T-cell (primary cell): ENCODE data around the gene ZMYM5. TPM values are rescaled to one million over a fixed set of nuclear protein-coding genes. Genes with fewer than 3 reads are reported as not detected.

ENCODE experiments used
- ATAC-seq, 4 experiments: fragments of 200-7000 bp in 3 of 4; fragments of 150-1000 bp in 1 of 4; cut with Tn5 transposase; replicated peaks in 1 of 4; 1 replicate in 3 of 4; 2 replicates in 1 of 4; pipeline ENCODE4 v1.10.0; 2021; ENCODE audit warnings: moderate library complexity in 3 of 4, mild to moderate bottlenecking in 2 of 4, moderate number of reproducible peaks in 1 of 4
- CTCF ChIA-PET, 2 donors: fragments of 300-600 bp; sonication (Branson Sonifier 250); formaldehyde crosslinking; loops; one replicate each; lab custom pipeline; 2022; ENCODE audit warnings: antibody characterized with exemption in 2 of 2; lab: Charles Lee
- POLR2A ChIA-PET, 2 donors: fragments of 300-600 bp; sonication (Branson Sonifier 250); formaldehyde crosslinking; loops; one replicate each; lab custom pipeline; 2022; ENCODE audit warnings: antibody characterized with exemption in 2 of 2; lab: Charles Lee
- DNase-seq, 35 experiments: peaks; one replicate each; pipeline versions ENCODE4 v3.0.0 to v3.0.0-alpha.2; 2013 to 2023
- H3K27ac ChIP-seq: one replicate; pipeline ENCODE4 v1.5.1; 2013; ENCODE audit warnings: low read length
- H3K27me3 ChIP-seq, 2 experiments: replicated peaks in 1 of 2; 1 replicate in 1 of 2; 2 replicates in 1 of 2; pipeline versions ENCODE4 v1.6.1 to v1.7.0; 2013; ENCODE audit warnings: low read length in 1 of 2, mixed read lengths in 1 of 2; ENCODE audit not compliant: control insufficient read depth in 2 of 2, insufficient read depth in 2 of 2; ENCODE audit errors: extremely low read depth in 1 of 2
- H3K36me3 ChIP-seq, 2 donors: 1 replicate in 1 of 2; 2 replicates in 1 of 2; pipeline versions ENCODE4 v1.6.1 to v1.7.0; 2013; ENCODE audit warnings: low read length in 1 of 2; ENCODE audit not compliant: control insufficient read depth in 2 of 2, insufficient read depth in 1 of 2; ENCODE audit errors: extremely low read depth in 1 of 2
- H3K4me1 ChIP-seq, 2 experiments: 1 replicate in 1 of 2; 2 replicates in 1 of 2; pipeline versions ENCODE4 v1.6.1 to v1.7.0; 2013; ENCODE audit warnings: low read length in 2 of 2, mixed read lengths in 1 of 2; ENCODE audit not compliant: insufficient read depth in 2 of 2, control insufficient read depth in 1 of 2; ENCODE audit errors: extremely low read depth in 1 of 2
- H3K4me3 ChIP-seq, 2 donors: 1 replicate in 1 of 2; 2 replicates in 1 of 2; pipeline versions ENCODE4 v1.5.1 to v1.7.0; 2013; ENCODE audit warnings: mild to moderate bottlenecking in 2 of 2, low read length in 1 of 2, moderate library complexity in 1 of 2; ENCODE audit not compliant: control insufficient read depth in 1 of 2; ENCODE audit errors: extremely low read depth in 1 of 2
- H3K9me3 ChIP-seq: 2 replicates; pipeline ENCODE4 v1.7.0; 2013
- H3K27ac Mint-ChIP-seq, 2 donors: one replicate each; pipeline ENCODE4 v1.8.0; 2020 to 2021; ENCODE audit warnings: mild to moderate bottlenecking in 2 of 2, mixed read lengths in 2 of 2
- H3K27me3 Mint-ChIP-seq, 2 donors: one replicate each; pipeline ENCODE4 v1.8.0; 2021 to 2022; ENCODE audit warnings: mixed read lengths in 2 of 2
- H3K36me3 Mint-ChIP-seq: one replicate; pipeline ENCODE4 v1.8.0; 2021; ENCODE audit warnings: mixed read lengths
- H3K4me1 Mint-ChIP-seq, 3 donors: one replicate each; pipeline ENCODE4 v1.8.0; 2020 to 2022; ENCODE audit warnings: mixed read lengths in 3 of 3, mild to moderate bottlenecking in 1 of 3
- H3K4me3 Mint-ChIP-seq, 3 donors: one replicate each; pipeline ENCODE4 v1.8.0; 2020 to 2022; ENCODE audit warnings: mild to moderate bottlenecking in 3 of 3, mixed read lengths in 3 of 3, moderate library complexity in 3 of 3
- H3K9me3 Mint-ChIP-seq, 3 donors: one replicate each; pipeline ENCODE4 v1.8.0; 2020 to 2022; ENCODE audit warnings: mixed read lengths in 3 of 3
- WGBS: methylation state at CpG from one replicate; pipeline ENCODE4 v1.1.5; 2013; ENCODE audit warnings: missing lambda C conversion rate; ENCODE audit not compliant: insufficient coverage; 5-methylcytosine and 5-hydroxymethylcytosine counted together
- total RNA-seq, 35 experiments: library from RNA in 6 of 35; stranded (reverse) in 6 of 35; fragments of 120-200 nt in 1 of 35; gene quantifications; one replicate each; pipeline versions ENCODE4 v1.2.1 to v1.2.4 and lab custom pipeline; 2013 to 2026

Gene ZMYM5
- total RNA-seq, 5 donors from 2014 or later (not counting 1 experiment from before 2014, with no cell fraction given), result 19.2 to 30.9 (median 23.0) TPM

DNA sequence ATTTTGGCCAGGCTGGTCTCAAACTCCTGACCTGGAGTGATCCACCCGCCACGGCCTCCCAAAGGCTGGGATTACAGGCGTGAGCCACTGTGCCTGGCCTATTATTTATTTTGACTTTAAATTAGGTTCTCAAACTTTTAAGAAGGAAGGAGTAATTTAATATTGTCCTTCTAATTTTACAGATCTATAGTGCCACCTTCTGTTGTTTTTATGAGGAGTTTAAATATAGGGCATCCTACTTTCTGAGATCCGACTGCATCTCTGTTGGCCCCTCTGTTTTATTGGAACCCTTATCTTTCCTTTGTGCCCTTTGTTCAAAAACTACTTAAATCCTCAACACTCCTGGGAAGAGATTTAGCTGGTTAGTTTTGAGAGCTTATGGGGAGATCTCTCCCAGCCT is 25.4 kb upstream of the ZMYM5 start:
- Histone ChIP-seq H3K36me3 (no peaks in the 10 kb centered on the region), H3K4me3 (no peak overlapping the region), H3K27me3 (peaks cover 0 to 5% of the 10 kb centered on the region in 2 experiments), H3K4me1 (no peaks in the 10 kb centered on the region), H3K27ac (no peak overlapping the region), H3K9me3 (no peaks in the 10 kb centered on the region)
- DNase-seq, result peak in 1 of 35 experiments; percentile 27
- ChIA-PET CTCF (interaction anchor here (0.5 to 1.7 kb wide), 3 partner anchors 11 to 162 kb away, joined by 3 to 5 read pairs (median 4); no protein-coding TSS in a partner anchor), POLR2A (no interaction called here)
- H3K36me3 Mint-ChIP-seq, result no peaks in the 10 kb centered on the region
- H3K27ac Mint-ChIP-seq, result no peak overlapping the region
- no peaks in the 10 kb centered on the region for H3K4me1 Mint-ChIP-seq
- no CpG with 5 or more reads among the region's 4 CpGs for WGBS
- H3K4me3 Mint-ChIP-seq, result no peak overlapping the region
- ATAC-seq, result peak in 2 of 4 experiments; percentile 45 to 46
- H3K27me3 Mint-ChIP-seq, result peaks cover 0 to 1% of the 10 kb centered on the region in 2 donors
- H3K9me3 Mint-ChIP-seq, result no peaks in the 10 kb centered on the region

DNA sequence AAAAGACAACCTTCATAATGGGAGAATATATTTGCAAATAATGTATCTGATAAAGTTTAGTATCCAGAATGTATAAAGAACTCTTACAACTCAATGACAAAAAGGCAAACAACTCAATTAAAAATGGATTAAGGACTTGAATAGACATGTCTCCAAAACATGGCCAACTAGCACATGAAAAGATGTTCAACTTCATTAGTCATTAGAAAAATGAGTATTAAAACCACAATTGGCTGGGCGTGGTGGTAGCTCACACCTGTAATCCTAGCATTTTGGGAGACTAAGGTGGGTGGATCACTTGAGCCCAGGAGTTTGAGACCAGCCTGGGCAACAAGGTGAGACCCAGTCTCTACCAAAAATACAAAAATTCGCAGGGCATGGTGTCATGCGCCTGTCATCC is 18.8 kb upstream of the ZMYM5 start:
- 89% methylated on average over 3 of the region's 3 CpGs for WGBS
- peaks cover 0 to 3% of the 10 kb centered on the region in 2 experiments for H3K27me3 ChIP-seq
- ChIA-PET POLR2A (no interaction called here), CTCF (no interaction called here)
- no peak overlapping the region for H3K4me3 ChIP-seq
- Mint-ChIP-seq H3K9me3 (no peaks in the 10 kb centered on the region), H3K27me3 (peaks cover 3% of the 10 kb centered on the region in 2 donors), H3K4me3 (no peak overlapping the region), H3K4me1 (no peaks in the 10 kb centered on the region), H3K27ac (no peak overlapping the region), H3K36me3 (no peaks in the 10 kb centered on the region)
- no peaks in the 10 kb centered on the region for H3K9me3 ChIP-seq
- H3K27ac ChIP-seq, result no peak overlapping the region
- no peak for ATAC-seq
- no peak for DNase-seq
- H3K36me3 ChIP-seq, result no peaks in the 10 kb centered on the region
- no peaks in the 10 kb centered on the region for H3K4me1 ChIP-seq

DNA sequence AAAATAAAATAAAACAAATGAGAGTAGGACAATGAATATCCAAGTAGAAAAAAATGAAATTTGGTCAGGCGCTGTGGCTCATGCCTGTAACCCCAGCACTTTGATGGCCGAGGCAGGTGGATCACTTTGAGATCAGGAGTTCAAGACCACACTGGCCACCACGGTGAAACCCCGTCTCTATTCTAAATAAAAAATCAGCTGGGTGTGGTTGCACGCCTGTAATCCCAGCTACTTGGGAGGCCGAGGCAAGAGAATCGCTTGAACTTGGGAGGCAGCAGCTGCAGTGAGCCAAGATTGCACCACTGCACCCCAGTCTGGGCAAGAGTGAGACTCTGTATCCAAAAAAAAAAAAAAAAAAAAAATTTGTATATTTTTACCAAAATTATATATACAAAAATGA is 18.2 kb upstream of the ZMYM5 start:
- ChIA-PET CTCF (no interaction called here), POLR2A (no interaction called here)
- WGBS, result 97% methylated on average over 5 of the region's 7 CpGs

DNA sequence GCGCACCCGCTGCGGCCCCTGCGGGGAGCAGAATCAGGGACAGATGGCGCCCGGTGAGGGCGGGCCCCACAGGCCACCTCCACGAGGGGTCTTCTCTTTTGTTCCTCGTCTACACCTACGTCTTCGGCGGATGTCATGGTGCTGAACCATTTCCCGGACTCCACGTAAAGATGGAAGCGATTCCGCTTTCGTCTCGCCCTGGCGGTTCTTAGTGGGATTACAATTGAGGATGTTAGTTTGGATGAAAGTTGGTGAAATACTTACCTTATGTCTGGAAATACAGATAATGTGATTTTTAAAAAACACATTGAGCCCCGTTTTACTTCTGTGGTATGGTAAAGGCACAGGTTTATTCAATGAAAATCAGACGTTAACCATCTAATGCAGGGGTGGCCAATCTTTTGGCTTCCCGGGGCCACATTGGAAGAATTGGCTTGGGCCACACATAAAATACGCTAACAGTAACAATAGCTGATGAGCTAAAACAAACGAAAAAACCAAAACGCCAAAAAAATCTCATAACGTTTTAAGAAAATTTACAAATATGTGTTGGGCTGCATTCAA is 1.4 kb upstream of the ZMYM5 start:
- peak in 28 of 35 experiments; percentile 58 to 89 (median 70) for DNase-seq
- Mint-ChIP-seq H3K27ac (peak overlapping the region; percentile 94 to 98), H3K4me1 (peaks cover 24 to 32% (median 29%) of the 10 kb centered on the region in 3 donors), H3K4me3 (peak overlapping the region; percentile 91 to 98 (median 95)), H3K9me3 (no peaks in the 10 kb centered on the region), H3K36me3 (no peaks in the 10 kb centered on the region), H3K27me3 (no peaks in the 10 kb centered on the region)
- ChIA-PET POLR2A (interaction anchor here (0.6 to 1.7 kb wide), 3 partner anchors 12 to 81 kb away, joined by 3 to 6 read pairs (median 6); no protein-coding TSS in a partner anchor), CTCF (interaction anchor here in 1 of 2 donors (0.6 to 1.4 kb wide), 5 partner anchors 12 to 256 kb away, joined by 3 to 4 read pairs (median 3); partner anchors contain the start of gene PSPC1)
- H3K9me3 ChIP-seq, result no peaks in the 10 kb centered on the region
- 20% methylated on average over 5 of the region's 26 CpGs for WGBS
- H3K27me3 ChIP-seq, result no peaks in the 10 kb centered on the region
- H3K36me3 ChIP-seq, result no peaks in the 10 kb centered on the region
- H3K27ac ChIP-seq, result peak overlapping the region; percentile 97
- ATAC-seq, result peak; percentile 8 to 40 (median 18)
- H3K4me1 ChIP-seq, result peaks cover 15 to 32% of the 10 kb centered on the region in 2 experiments
- H3K4me3 ChIP-seq, result peak overlapping the region; percentile 81 to 94

More for the DNA sequence above, 18.2 kb upstream of the ZMYM5 start:
- Histone ChIP-seq H3K27ac (no peak overlapping the region), H3K27me3 (peaks cover 0 to 3% of the 10 kb centered on the region in 2 experiments), H3K4me3 (no peak overlapping the region), H3K4me1 (no peaks in the 10 kb centered on the region), H3K9me3 (no peaks in the 10 kb centered on the region), H3K36me3 (no peaks in the 10 kb centered on the region)
- H3K4me3 Mint-ChIP-seq, result no peak overlapping the region
- DNase-seq (no peak), ATAC-seq (no peak)
- H3K27ac Mint-ChIP-seq, result no peak overlapping the region
- H3K36me3 Mint-ChIP-seq, result no peaks in the 10 kb centered on the region
- peaks cover 3% of the 10 kb centered on the region in 2 donors for H3K27me3 Mint-ChIP-seq
- H3K9me3 Mint-ChIP-seq, result no peaks in the 10 kb centered on the region
- H3K4me1 Mint-ChIP-seq, result no peaks in the 10 kb centered on the region

DNA sequence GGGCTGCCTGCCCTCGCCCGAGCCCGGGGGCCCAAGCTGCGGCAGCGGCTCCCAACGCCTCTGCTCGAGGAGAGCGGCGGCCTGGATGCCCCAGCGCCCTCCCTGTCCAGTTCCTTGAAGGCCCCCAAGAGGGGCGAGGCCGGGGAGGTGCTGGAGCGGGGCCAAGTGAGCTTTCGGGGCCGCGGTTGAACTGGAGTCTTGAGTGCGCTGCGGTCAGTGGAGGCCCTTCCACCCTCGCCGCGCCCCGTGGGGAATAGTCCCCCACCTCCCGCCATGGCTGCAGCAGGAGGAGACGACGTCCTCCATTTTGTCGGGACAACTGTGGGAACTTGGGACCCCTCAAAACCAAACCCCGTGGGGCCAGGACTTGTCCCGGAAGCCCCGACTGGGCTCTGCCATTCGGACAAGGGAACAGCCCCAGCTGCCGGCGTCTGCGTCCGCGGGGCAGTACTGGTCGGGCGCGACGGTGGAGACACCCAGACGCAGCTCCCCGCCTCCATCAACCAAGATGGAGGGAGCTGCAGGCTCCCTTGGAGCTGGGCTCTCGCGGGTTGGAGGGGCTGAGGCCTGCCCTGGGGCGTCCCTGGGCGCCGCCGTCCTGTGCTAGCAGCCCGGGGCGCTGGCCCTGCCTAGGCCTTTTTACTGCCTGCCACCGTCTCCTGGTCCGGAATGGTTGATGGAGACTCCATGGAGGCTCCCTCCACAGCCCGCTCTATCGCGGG is 736 bp upstream of the ZMYM5 start:
- H3K9me3 ChIP-seq, result no peaks in the 10 kb centered on the region
- peak; percentile 37 to 47 (median 40) for ATAC-seq
- H3K27ac ChIP-seq, result peak overlapping the region; percentile 97
- H3K4me3 ChIP-seq, result peak overlapping the region; percentile 81 to 94
- H3K27me3 Mint-ChIP-seq, result no peaks in the 10 kb centered on the region
- peak overlapping the region; percentile 94 to 98 for H3K27ac Mint-ChIP-seq
- no peaks in the 10 kb centered on the region for H3K9me3 Mint-ChIP-seq
- WGBS, result under 1% methylated on average over 48 of the region's 54 CpGs
- H3K36me3 Mint-ChIP-seq, result no peaks in the 10 kb centered on the region
- POLR2A ChIA-PET, result interaction anchor here in 1 of 2 donors (0.6 to 1.7 kb wide), 2 partner anchors 11 to 155 kb away, joined by 5 to 6 read pairs; no protein-coding TSS in a partner anchor
- peak overlapping the region; percentile 91 to 98 (median 95) for H3K4me3 Mint-ChIP-seq
- H3K4me1 ChIP-seq, result peaks cover 15 to 34% of the 10 kb centered on the region in 2 experiments
- no peaks in the 10 kb centered on the region for H3K27me3 ChIP-seq
- H3K36me3 ChIP-seq, result no peaks in the 10 kb centered on the region
- CTCF ChIA-PET, result interaction anchor here in 1 of 2 donors (1.0 to 1.4 kb wide), 4 partner anchors 12 to 256 kb away, joined by 3 to 5 read pairs (median 3); partner anchors contain the start of gene PSPC1
- DNase-seq, result peak; percentile 33 to 78 (median 60)
- H3K4me1 Mint-ChIP-seq, result peaks cover 24 to 35% (median 32%) of the 10 kb centered on the region in 3 donors
